HG03196 (cell line): ENCODE measurements around the gene GNB1.

Experiments
- ATAC-seq: cut with Tn5 transposase; IDR thresholded peaks from one replicate; pipeline ENCODE4 v1.9.1; 2021; ENCODE audit not compliant: unreplicated experiment

Gene GNB1

GRCh38 chr1:1786836-1787605 lies 103.9 kb downstream of the GNB1 start:
- no peak for ATAC-seq

GRCh38 chr1:1785666-1786065 lies 105.2 kb downstream of the GNB1 start:
- no peak for ATAC-seq

GRCh38 chr1:1784933-1785332 lies 106.0 kb downstream of the GNB1 start:
- no peak for ATAC-seq

- no peak for ATAC-seq
Observed at GRCh38 chr1:1783320-1783719, 107.6 kb downstream of the GNB1 start.

- ATAC-seq = no peak
Observed at GRCh38 chr1:1782399-1783221, 108.3 kb downstream of the GNB1 start.

- ATAC-seq = no peak
Observed at GRCh38 chr1:1781526-1781903, 109.4 kb downstream of the GNB1 start.

- ATAC-seq = no peak
Observed at GRCh38 chr1:1780598-1781525, 110.0 kb downstream of the GNB1 start.

- peak; percentile 34 for ATAC-seq
Observed at GRCh38 chr1:1779691-1780597, 110.9 kb downstream of the GNB1 start.

- ATAC-seq = no peak
Observed at GRCh38 chr1:1779320-1779675, 111.6 kb downstream of the GNB1 start.

GRCh38 chr1:1778663-1779319 lies 112.1 kb downstream of the GNB1 start:
- ATAC-seq = peak; percentile 52

- peak; percentile 21 for ATAC-seq
Observed at GRCh38 chr1:1777950-1778662, 112.8 kb downstream of the GNB1 start, which contains the start of gene NADK. NADK (minus strand) TSS chr1:1778470; CDS start chr1:1765406, 13,064 bp downstream.

GRCh38 chr1:1777583-1777899 lies 113.3 kb downstream of the GNB1 start:
- no peak for ATAC-seq

- ATAC-seq = no peak
Observed at GRCh38 chr1:1776672-1777582, 114.0 kb downstream of the GNB1 start.

GRCh38 chr1:1775327-1776226 lies 115.3 kb downstream of the GNB1 start:
- no peak for ATAC-seq

GRCh38 chr1:1773874-1774273 lies 117.0 kb downstream of the GNB1 start:
- ATAC-seq = no peak

- ATAC-seq = no peak
Observed at GRCh38 chr1:1771096-1771495, 119.8 kb downstream of the GNB1 start.

- ATAC-seq = no peak
Observed at GRCh38 chr1:1770102-1770501, 120.8 kb downstream of the GNB1 start.
